PFSK-1 (cell line): ENCODE results near the gene PCSK5.

Source experiments
- FOXP2 ChIP-seq: optimal IDR thresholded peaks from 2 replicates; pipeline ENCODE3; 2011; ENCODE audit warnings: borderline replicate concordance, control low read depth, inconsistent platforms; ENCODE audit not compliant: insufficient read depth; ENCODE audit errors: extremely low read length, extremely low read depth
- POLR2AphosphoS5 ChIP-seq: IDR thresholded peaks from 2 replicates; pipeline ENCODE4 v1.6.1; 2012; ENCODE audit warnings: low read depth, mild to moderate bottlenecking, control low read depth, low read length, moderate library complexity
- REST ChIP-seq, 2 experiments: IDR thresholded peaks; 2 replicates each; pipeline versions ENCODE4 v1.6.1 to v1.8.0; 2011 to 2012; ENCODE audit warnings: low read depth in 2 of 2, low read length in 2 of 2, control low read depth in 1 of 2, inconsistent platforms in 1 of 2, mild to moderate bottlenecking in 1 of 2, moderate library complexity in 1 of 2; ENCODE audit not compliant: insufficient read depth in 1 of 2
- SIN3A ChIP-seq: IDR thresholded peaks from 2 replicates; pipeline ENCODE4 v1.6.1; 2012; ENCODE audit warnings: mild to moderate bottlenecking, low read length, moderate library complexity, borderline replicate concordance; ENCODE audit not compliant: insufficient read depth
- TAF1 ChIP-seq: IDR thresholded peaks from 2 replicates; pipeline ENCODE4 v1.6.1; 2012; ENCODE audit warnings: low read length, control low read depth, borderline replicate concordance; ENCODE audit not compliant: insufficient read depth

The PCSK5 gene

GRCh38 chr9:76403352-76403751 is 512.9 kb downstream of the PCSK5 start:
- TF ChIP-seq FOXP2 = no peak
- TF ChIP-seq POLR2AphosphoS5 = no peak
- TF ChIP-seq SIN3A = no peak
- TF ChIP-seq REST (IDR thresholded peaks at IDR 0.05; ENCODE audit: insufficient read depth in 1 of 2, low read depth in 2 of 2, low read length in 2 of 2) = no peak
- no peak for TF ChIP-seq TAF1

- no peak for TF ChIP-seq SIN3A
- no peak for TF ChIP-seq REST (IDR thresholded peaks at IDR 0.05; ENCODE audit: insufficient read depth in 1 of 2, low read depth in 2 of 2, low read length in 2 of 2)
- no peak for TF ChIP-seq POLR2AphosphoS5
- no peak for TF ChIP-seq FOXP2
- TF ChIP-seq TAF1 = no peak
Observed at GRCh38 chr9:76404401-76404800, 513.9 kb downstream of the PCSK5 start.

- TF ChIP-seq POLR2AphosphoS5 = no peak
- TF ChIP-seq REST (IDR thresholded peaks at IDR 0.05; ENCODE audit: insufficient read depth in 1 of 2, low read depth in 2 of 2, low read length in 2 of 2) = no peak
- TF ChIP-seq SIN3A = no peak
- no peak for TF ChIP-seq FOXP2
- TF ChIP-seq TAF1 = no peak
Observed at GRCh38 chr9:76405340-76405739, 514.9 kb downstream of the PCSK5 start.

- TF ChIP-seq TAF1 (no peak), SIN3A (no peak), FOXP2 (no peak), REST (IDR thresholded peaks at IDR 0.05; ENCODE audit: insufficient read depth in 1 of 2, low read depth in 2 of 2, low read length in 2 of 2) (no peak), POLR2AphosphoS5 (no peak)
Observed at GRCh38 chr9:76405868-76406267, 515.4 kb downstream of the PCSK5 start.
